OCI-LY1 (cell line): ENCODE data around the gene TMEM187.

Experiments
- EZH2 ChIP-seq: fragments of 200-600 bp; sonication (generic), shearing (Covaris generic); IDR thresholded peaks from 2 replicates; pipeline ENCODE4 v1.8.0; 2017; ENCODE audit warnings: borderline replicate concordance, mixed run types, mild to moderate bottlenecking, antibody characterized with exemption, low read length, moderate library complexity, mixed read lengths
- TF ChIP-seq, protein P1 (sequence below): fragments of 200-600 bp; sonication (generic), shearing (Covaris generic); IDR thresholded peaks from 2 replicates; pipeline ENCODE4 v1.5.1; 2017; ENCODE audit warnings: mild to moderate bottlenecking, antibody characterized with exemption, low read length, moderate library complexity, mixed read lengths

DNA sequence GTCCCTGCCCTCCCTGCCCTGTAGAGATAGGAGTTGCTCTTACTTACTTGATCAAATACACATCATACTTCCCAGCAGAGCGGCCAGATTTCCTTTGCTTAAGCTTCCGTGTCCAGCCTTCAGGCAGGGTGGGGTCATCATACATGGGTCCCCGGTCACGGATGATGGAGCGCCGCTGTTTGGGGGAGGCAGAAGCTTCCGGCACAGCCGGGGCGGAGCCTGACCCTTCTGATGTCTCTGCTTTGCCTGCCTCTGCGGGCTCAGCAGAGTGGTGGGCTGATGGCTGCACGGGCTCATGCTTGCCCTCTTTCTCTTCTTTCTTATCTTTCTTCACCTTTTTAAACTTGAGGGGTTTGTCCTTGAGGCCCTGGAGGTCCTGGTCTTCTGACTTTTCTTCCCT is 59.6 kb downstream of the TMEM187 start:
- no peak for TF ChIP-seq EZH2
- TF ChIP-seq, protein P1, sequence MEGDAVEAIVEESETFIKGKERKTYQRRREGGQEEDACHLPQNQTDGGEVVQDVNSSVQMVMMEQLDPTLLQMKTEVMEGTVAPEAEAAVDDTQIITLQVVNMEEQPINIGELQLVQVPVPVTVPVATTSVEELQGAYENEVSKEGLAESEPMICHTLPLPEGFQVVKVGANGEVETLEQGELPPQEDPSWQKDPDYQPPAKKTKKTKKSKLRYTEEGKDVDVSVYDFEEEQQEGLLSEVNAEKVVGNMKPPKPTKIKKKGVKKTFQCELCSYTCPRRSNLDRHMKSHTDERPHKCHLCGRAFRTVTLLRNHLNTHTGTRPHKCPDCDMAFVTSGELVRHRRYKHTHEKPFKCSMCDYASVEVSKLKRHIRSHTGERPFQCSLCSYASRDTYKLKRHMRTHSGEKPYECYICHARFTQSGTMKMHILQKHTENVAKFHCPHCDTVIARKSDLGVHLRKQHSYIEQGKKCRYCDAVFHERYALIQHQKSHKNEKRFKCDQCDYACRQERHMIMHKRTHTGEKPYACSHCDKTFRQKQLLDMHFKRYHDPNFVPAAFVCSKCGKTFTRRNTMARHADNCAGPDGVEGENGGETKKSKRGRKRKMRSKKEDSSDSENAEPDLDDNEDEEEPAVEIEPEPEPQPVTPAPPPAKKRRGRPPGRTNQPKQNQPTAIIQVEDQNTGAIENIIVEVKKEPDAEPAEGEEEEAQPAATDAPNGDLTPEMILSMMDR, result no peak
